ENCODE measurements around the gene ABCC8. TPM values are rescaled to one million over a fixed set of nuclear protein-coding genes. Genes with fewer than 3 reads are reported as not detected.

The ABCC8 gene
- polyA plus RNA-seq, 3 donors = 1.7 to 44.4 (median 2.4) TPM

GRCh38 chr11:17386331-17387084 is 90.1 kb downstream of the ABCC8 start:
- 44 to 76% (median 74%) methylated on average over 23 of the region's 23 CpGs for WGBS, 3 donors
- no peak overlapping the region for H3K27ac ChIP-seq (ENCODE audit: low read depth, low read length)

- no peak overlapping the region for H3K27ac ChIP-seq (ENCODE audit: low read depth, low read length)
- 43 to 87% (median 86%) methylated on average over 4 to 6 of the region's 6 CpGs for WGBS, 3 donors
Measured at GRCh38 chr11:17385926-17386325, 90.7 kb downstream of the ABCC8 start.

GRCh38 chr11:17385492-17385891 is 91.2 kb downstream of the ABCC8 start:
- WGBS, 3 donors = 59 to 89% (median 85%) methylated on average over 5 of the region's 5 CpGs

GRCh38 chr11:17384002-17384511 is 92.6 kb downstream of the ABCC8 start:
- 43 to 50% (median 49%) methylated on average over 6 of the region's 6 CpGs for WGBS, 3 donors
- H3K27ac ChIP-seq (ENCODE audit: low read depth, low read length) = no peak overlapping the region

More at GRCh38 chr11:17385492-17385891, 91.2 kb downstream of the ABCC8 start:
- H3K27ac ChIP-seq (ENCODE audit: low read depth, low read length) = no peak overlapping the region

- 48 to 100% (median 86%) methylated on average over 1 of the region's 1 CpG for WGBS, 3 donors
- no peak overlapping the region for H3K27ac ChIP-seq (ENCODE audit: low read depth, low read length)
Measured at GRCh38 chr11:17383461-17383860, 93.2 kb downstream of the ABCC8 start.

GRCh38 chr11:17382046-17382728 is 94.5 kb downstream of the ABCC8 start:
- 64 to 86% (median 81%) methylated on average over 8 of the region's 8 CpGs for WGBS, 3 donors
- no peak overlapping the region for H3K27ac ChIP-seq (ENCODE audit: low read depth, low read length)

GRCh38 chr11:17381156-17381555 is 95.5 kb downstream of the ABCC8 start:
- 66 to 76% (median 74%) methylated on average over 4 of the region's 4 CpGs for WGBS, 3 donors
- no peak overlapping the region for H3K27ac ChIP-seq (ENCODE audit: low read depth, low read length)

- 84 to 89% (median 89%) methylated on average over 7 of the region's 7 CpGs for WGBS, 3 donors
- no peak overlapping the region for H3K27ac ChIP-seq (ENCODE audit: low read depth, low read length)
Measured at GRCh38 chr11:17379383-17380180, 97.1 kb downstream of the ABCC8 start.

GRCh38 chr11:17378655-17379054 is 98.0 kb downstream of the ABCC8 start:
- H3K27ac ChIP-seq (ENCODE audit: low read depth, low read length) = no peak overlapping the region
- 68 to 78% (median 70%) methylated on average over 2 of the region's 2 CpGs for WGBS, 3 donors

GRCh38 chr11:17376493-17376892 is 100.2 kb downstream of the ABCC8 start:
- no peak overlapping the region for H3K27ac ChIP-seq (ENCODE audit: low read depth, low read length)
- 79 to 88% (median 82%) methylated on average over 3 of the region's 3 CpGs for WGBS, 3 donors

- 88 to 95% (median 89%) methylated on average over 5 of the region's 5 CpGs for WGBS, 3 donors
Measured at GRCh38 chr11:17375547-17375946, 101.1 kb downstream of the ABCC8 start.

GRCh38 chr11:17371614-17372013 is 105.0 kb downstream of the ABCC8 start:
- no peak overlapping the region for H3K27ac ChIP-seq (ENCODE audit: low read depth, low read length)
- WGBS, 3 donors = 48 to 57% (median 56%) methylated on average over 3 of the region's 3 CpGs

More at GRCh38 chr11:17375547-17375946, 101.1 kb downstream of the ABCC8 start:
- H3K27ac ChIP-seq (ENCODE audit: low read depth, low read length) = no peak overlapping the region

GRCh38 chr11:17369684-17370243 is 106.9 kb downstream of the ABCC8 start:
- WGBS, 3 donors = 84 to 94% (median 89%) methylated on average over 2 of the region's 2 CpGs
- H3K27ac ChIP-seq (ENCODE audit: low read depth, low read length) = no peak overlapping the region

- H3K27ac ChIP-seq (ENCODE audit: low read depth, low read length) = no peak overlapping the region
Measured at GRCh38 chr11:17369094-17369493, 107.6 kb downstream of the ABCC8 start.

- H3K27ac ChIP-seq (ENCODE audit: low read depth, low read length) = no peak overlapping the region
- WGBS, 3 donors = 89 to 92% (median 90%) methylated on average over 3 of the region's 3 CpGs
Measured at GRCh38 chr11:17368551-17368950, 108.1 kb downstream of the ABCC8 start.

GRCh38 chr11:17366495-17366894 is 110.2 kb downstream of the ABCC8 start:
- H3K27ac ChIP-seq (ENCODE audit: low read depth, low read length) = no peak overlapping the region
- WGBS, 3 donors = 47 to 92% (median 63%) methylated on average over 1 of the region's 1 CpG

- WGBS, 3 donors = 38 to 59% (median 46%) methylated on average over 3 of the region's 3 CpGs
Measured at GRCh38 chr11:17354601-17354991, 122.0 kb downstream of the ABCC8 start.

GRCh38 chr11:17353821-17354600 is 122.6 kb downstream of the ABCC8 start:
- WGBS, 3 donors = 7 to 9% (median 8%) methylated on average over 15 of the region's 15 CpGs

More at GRCh38 chr11:17354601-17354991, 122.0 kb downstream of the ABCC8 start:
- H3K27ac ChIP-seq (ENCODE audit: low read depth, low read length) = no peak overlapping the region

More at GRCh38 chr11:17353821-17354600, 122.6 kb downstream of the ABCC8 start:
- no peak overlapping the region for H3K27ac ChIP-seq (ENCODE audit: low read depth, low read length)
